Ovary (tissue), 3 donors: ENCODE data around the gene SHISA6.

Experiments
- CTCF ChIP-seq, 3 donors: fragments of 450-650 bp in 2 of 3; fragments of 200-600 bp in 1 of 3; IDR thresholded peaks; one replicate each; pipeline versions ENCODE4 v1.5.1 to v1.8.0; 2016 to 2022; ENCODE audit warnings: antibody characterized with exemption in 3 of 3, mild to moderate bottlenecking in 1 of 3
- EP300 ChIP-seq: sonication (generic); formaldehyde crosslinking; IDR thresholded peaks from one replicate; pipeline ENCODE4 v1.6.1; 2017; ENCODE audit warnings: antibody characterized with exemption
- POLR2A ChIP-seq: fragments of 450-650 bp; IDR thresholded peaks from one replicate; pipeline ENCODE4 v1.6.1; 2017; ENCODE audit warnings: antibody characterized with exemption, mild to moderate bottlenecking, moderate library complexity
- donor health status: DM: no; HTN: no; CAD: no.

GRCh38 chr17:11318207-11318606 lies 77.2 kb downstream of the SHISA6 start:
- TF ChIP-seq CTCF (IDR thresholded peaks at IDR 0.05) = no peak
- TF ChIP-seq POLR2A = no peak
- no peak for TF ChIP-seq EP300
